GM19023 (cell line): Measurements from ENCODE around the gene JCAD.
"Not testable (repeated sequence)": the region's sequence is repeated elsewhere in the genome, so short reads cannot be mapped to it uniquely, and the experiment has no call there.

Source experiments
- ATAC-seq: cut with Tn5 transposase; IDR thresholded peaks from one replicate; pipeline ENCODE4 v1.9.1; 2021; ENCODE audit warnings: mild to moderate bottlenecking, moderate library complexity; ENCODE audit not compliant: unreplicated experiment

The JCAD gene

GRCh38 chr10:29991382-29991781 lies 68.0 kb downstream of the JCAD start:
- no peak for ATAC-seq

DNA sequence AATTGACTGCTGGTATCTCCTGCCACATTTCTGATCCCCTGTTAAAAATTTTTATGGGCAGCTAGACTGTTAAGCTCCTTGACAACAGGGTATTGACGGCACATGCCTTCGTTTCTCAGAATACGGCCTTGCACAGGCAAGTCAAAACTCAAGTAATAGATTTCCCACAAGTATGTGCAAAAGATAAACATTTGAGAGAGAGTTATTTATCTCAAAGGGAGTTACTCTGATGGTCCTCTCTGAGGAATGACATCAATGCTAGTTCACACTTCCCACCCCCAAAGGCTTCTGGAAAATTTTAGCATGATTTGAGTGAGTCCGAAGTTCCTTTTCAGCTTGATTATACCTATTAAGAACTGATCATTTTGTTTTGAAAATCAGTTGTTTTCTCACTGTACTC lies 71.9 kb downstream of the JCAD start:
- no peak for ATAC-seq

- ATAC-seq = no peak
Observed at GRCh38 chr10:29982997-29983648, 76.3 kb downstream of the JCAD start.

GRCh38 chr10:29981510-29981909 lies 77.9 kb downstream of the JCAD start:
- ATAC-seq = no peak

DNA sequence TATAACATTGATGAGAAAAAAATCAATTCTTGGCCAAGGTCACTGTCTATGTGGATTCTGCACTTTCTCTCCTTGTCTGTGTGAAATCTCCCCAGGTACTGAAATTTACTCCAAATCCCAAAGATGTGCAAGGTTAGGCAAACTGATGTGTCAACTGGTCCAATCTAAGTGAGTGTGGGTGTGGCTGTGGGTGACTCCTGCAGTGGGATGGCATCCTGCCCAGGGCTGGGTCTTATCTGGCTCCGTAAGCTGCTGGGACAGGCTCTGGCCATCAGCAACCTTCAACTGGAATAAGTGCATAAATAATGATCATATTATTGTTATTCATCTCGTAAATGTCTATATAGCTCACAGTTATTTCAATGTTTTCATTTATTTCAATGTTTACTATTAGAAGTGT lies 79.3 kb downstream of the JCAD start:
- ATAC-seq = no peak

DNA sequence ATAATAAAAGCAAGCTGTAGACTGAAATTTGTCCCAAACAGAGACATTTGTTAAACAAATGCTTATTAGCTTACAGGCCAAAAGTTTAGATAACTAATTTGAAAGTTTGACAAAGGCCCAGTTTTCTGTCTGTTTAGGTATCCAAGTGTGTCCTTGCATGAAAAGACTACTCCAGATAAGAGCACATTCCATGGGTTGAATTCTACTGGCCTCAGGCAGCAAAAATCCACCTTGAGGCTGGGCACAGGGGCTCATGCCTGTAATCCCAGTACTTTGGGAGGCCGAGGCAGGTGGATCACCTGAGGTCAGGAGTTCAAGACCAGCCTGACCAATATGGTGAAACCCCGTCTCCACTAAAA lies 80.0 kb downstream of the JCAD start:
- ATAC-seq = not testable (repeated sequence)

- no peak for ATAC-seq
Observed at GRCh38 chr10:29977171-29977570, 82.2 kb downstream of the JCAD start.

- ATAC-seq = no peak
Observed at GRCh38 chr10:29976134-29976533, 83.3 kb downstream of the JCAD start.

GRCh38 chr10:29974773-29975172 lies 84.6 kb downstream of the JCAD start:
- ATAC-seq = no peak

DNA sequence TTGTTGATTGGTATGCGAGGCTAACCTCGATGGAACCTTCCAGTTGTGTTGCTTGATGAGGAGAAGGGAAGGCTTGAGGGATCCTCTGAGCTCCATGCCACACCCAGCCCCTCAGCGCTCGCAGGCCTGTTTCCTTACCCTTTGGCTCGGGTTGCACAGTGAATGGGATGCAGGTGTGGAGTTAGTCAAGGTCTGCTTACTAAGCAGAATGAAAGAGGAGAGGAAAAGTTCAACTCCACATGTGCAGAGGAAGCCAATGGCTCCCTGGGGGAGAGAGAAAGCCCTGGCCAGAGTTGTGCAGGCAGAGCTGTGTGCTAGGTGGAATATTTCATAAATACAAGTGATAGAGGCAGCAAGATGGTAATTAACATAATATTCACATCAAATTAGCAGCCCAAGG lies 85.5 kb downstream of the JCAD start:
- no peak for ATAC-seq

- no peak for ATAC-seq
Observed at GRCh38 chr10:29970576-29970975, 88.8 kb downstream of the JCAD start.

GRCh38 chr10:29970012-29970396 lies 89.4 kb downstream of the JCAD start:
- ATAC-seq = no peak

GRCh38 chr10:29969255-29970011 lies 90.0 kb downstream of the JCAD start:
- no peak for ATAC-seq

DNA sequence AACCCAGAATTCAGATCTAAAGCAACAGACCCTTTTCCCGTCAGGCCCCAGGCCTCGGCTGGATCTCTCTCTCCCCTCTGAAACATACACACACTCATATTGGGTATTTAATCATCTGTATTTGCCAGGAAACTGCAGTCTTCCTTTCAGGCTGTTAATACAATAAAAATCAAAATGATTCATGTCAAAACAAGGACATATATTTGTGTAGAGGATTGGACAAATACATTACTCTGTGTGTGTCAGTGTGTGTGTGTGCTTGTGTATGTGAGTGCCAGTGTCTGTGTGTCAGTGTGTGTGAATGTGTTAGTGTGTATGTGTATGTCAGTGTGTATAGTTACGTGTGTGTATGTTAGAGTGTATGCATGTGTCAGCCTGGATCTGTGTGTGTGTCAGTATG lies 90.8 kb downstream of the JCAD start:
- no peak for ATAC-seq

DNA sequence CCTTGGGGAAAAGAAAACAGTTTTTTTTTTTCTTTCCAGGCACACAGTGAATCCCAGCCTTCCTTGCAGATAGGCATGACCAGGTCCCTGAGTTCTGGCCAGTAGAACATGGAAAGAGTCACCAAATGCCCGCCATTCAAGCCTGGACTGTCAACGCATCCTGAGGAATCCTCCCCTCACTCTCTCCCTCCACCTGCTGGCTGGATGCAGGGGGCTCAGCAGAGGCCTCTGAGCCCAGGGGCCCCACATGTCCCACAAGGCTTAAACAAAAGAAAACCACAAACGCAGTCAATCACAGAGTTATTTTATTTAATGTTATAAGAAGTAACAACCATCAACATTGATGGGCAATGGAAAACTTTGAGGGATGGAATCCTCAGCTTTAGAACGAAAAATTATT lies 93.1 kb downstream of the JCAD start:
- no peak for ATAC-seq
